ENCODE results near the gene DAP.

GRCh38 chr5:10760096-10760920 lies 726 bp downstream of the DAP start:
- TF ChIP-seq CTCF (IDR thresholded peaks at IDR 0.05 in 8 of 11, conservative IDR thresholded peaks at IDR 0.05 in 3 of 11) (no peak), POLR2A (IDR thresholded peaks at IDR 0.05) (no peak)

All from spleen (tissue), 7 donors.